GM19452 (cell line): ENCODE measurements around the gene MZB1.
A peak's percentile ranks its signal among the peaks of the same experiment; 100 is the strongest.

Experiments
- ATAC-seq: cut with Tn5 transposase; IDR thresholded peaks from one replicate; pipeline ENCODE4 v1.9.1; 2021; ENCODE audit not compliant: unreplicated experiment

MZB1 gene

GRCh38 chr5:139389701-139390638 is at the start of gene MZB1:
MZB1 (minus strand) TSS chr5:139389913; CDS start chr5:139389856, 57 bp downstream.
- ATAC-seq: peak; percentile 42

- ATAC-seq: peak; percentile 91
Observed at GRCh38 chr5:139439013-139439903, 49.5 kb upstream of the MZB1 start, which contains the start of gene DNAJC18. DNAJC18 (minus strand) TSS chr5:139439525; CDS start chr5:139439445, 80 bp downstream.

- ATAC-seq: no peak
Observed at GRCh38 chr5:139438707-139439012, 48.9 kb upstream of the MZB1 start.

- ATAC-seq: no peak
Observed at GRCh38 chr5:139435676-139436075, 46.0 kb upstream of the MZB1 start.

GRCh38 chr5:139431706-139432105 is 42.0 kb upstream of the MZB1 start:
- ATAC-seq: no peak

GRCh38 chr5:139430015-139430414 is 40.3 kb upstream of the MZB1 start:
- no peak for ATAC-seq

- no peak for ATAC-seq
Observed at GRCh38 chr5:139426203-139426885, 36.6 kb upstream of the MZB1 start.

- no peak for ATAC-seq
Observed at GRCh38 chr5:139425497-139425896, 35.8 kb upstream of the MZB1 start.

GRCh38 chr5:139422307-139422893 is 32.7 kb upstream of the MZB1 start:
- no peak for ATAC-seq

- no peak for ATAC-seq
Observed at GRCh38 chr5:139419226-139420192, 29.8 kb upstream of the MZB1 start.

- ATAC-seq: no peak
Observed at GRCh38 chr5:139418793-139419192, 29.1 kb upstream of the MZB1 start.

- no peak for ATAC-seq
Observed at GRCh38 chr5:139417214-139417613, 27.5 kb upstream of the MZB1 start.

- ATAC-seq: no peak
Observed at GRCh38 chr5:139416651-139417050, 26.9 kb upstream of the MZB1 start.

- no peak for ATAC-seq
Observed at GRCh38 chr5:139415869-139416268, 26.2 kb upstream of the MZB1 start.

GRCh38 chr5:139415221-139415861 is 25.6 kb upstream of the MZB1 start:
- ATAC-seq: no peak

- ATAC-seq: no peak
Observed at GRCh38 chr5:139414581-139415130, 24.9 kb upstream of the MZB1 start.

- ATAC-seq: no peak
Observed at GRCh38 chr5:139413963-139414362, 24.2 kb upstream of the MZB1 start.

- no peak for ATAC-seq
Observed at GRCh38 chr5:139413153-139413552, 23.4 kb upstream of the MZB1 start.
